ENCODE measurements around the gene CD2. TPM values are rescaled to one million over a fixed set of nuclear protein-coding genes. Genes with fewer than 3 reads are reported as not detected.

Gene CD2, protein sequence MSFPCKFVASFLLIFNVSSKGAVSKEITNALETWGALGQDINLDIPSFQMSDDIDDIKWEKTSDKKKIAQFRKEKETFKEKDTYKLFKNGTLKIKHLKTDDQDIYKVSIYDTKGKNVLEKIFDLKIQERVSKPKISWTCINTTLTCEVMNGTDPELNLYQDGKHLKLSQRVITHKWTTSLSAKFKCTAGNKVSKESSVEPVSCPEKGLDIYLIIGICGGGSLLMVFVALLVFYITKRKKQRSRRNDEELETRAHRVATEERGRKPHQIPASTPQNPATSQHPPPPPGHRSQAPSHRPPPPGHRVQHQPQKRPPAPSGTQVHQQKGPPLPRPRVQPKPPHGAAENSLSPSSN
- total RNA-seq (2021; ENCODE audit: unreplicated experiment) = 0.10 TPM
- not detected for polyA plus RNA-seq (2012; ENCODE audit: insufficient read length)
- not detected for Bru-seq, nascent RNA
- BruChase-seq, experiment 1, labeled RNA remaining after a 2-hour chase = not detected
- BruChase-seq, experiment 2, labeled RNA remaining after a 6-hour chase = not detected
- long read RNA-seq = 0 reads

GRCh38 chr1:116754198-116754977, at the start of gene CD2:
TSS of gene CD2 (plus strand) at chr1:116754430. CDS start at chr1:116754493, 63 bp downstream.
- Histone ChIP-seq H3K4me1 (ENCODE audit: control insufficient read depth, insufficient read depth, low read length) (no peaks in the 10 kb centered on the region), H3K9me3 (ENCODE audit: control insufficient read depth, insufficient read depth, low read depth, low read length) (no peaks in the 10 kb centered on the region), H3K4me3 (ENCODE audit: low read depth in 2 of 2, low read length in 2 of 2) (no peak within 1 kb of the TSS), H3K27me3 (ENCODE audit: control insufficient read depth, insufficient read depth, low read length) (no peaks in the 10 kb centered on the region), H3K36me3 (ENCODE audit: control insufficient read depth, insufficient read depth, low read length) (no peaks in the 10 kb centered on the region), H3K27ac (ENCODE audit: low read length) (no peak within 1 kb of the TSS)
- in situ Hi-C loops (cut with HindIII; ENCODE audit: low pct_unique_long_range_greater_than_20kb, low sequenced_read_pairs) = no loop called here
- ATAC-seq (no peak), DNase-seq (ENCODE audit: low read depth, low spot score) (no peak)
- TF ChIP-seq TCF7L2 (IDR thresholded peaks at IDR 0.05; ENCODE audit: low read depth, low read length) (no peak), POLR2AphosphoS5 (IDR thresholded peaks at IDR 0.05; ENCODE audit: low read depth, low read length) (no peak), REST (IDR thresholded peaks at IDR 0.05; ENCODE audit: insufficient read depth in 1 of 2, low read depth in 2 of 2, low read length in 1 of 2) (no peak), SIN3A (IDR thresholded peaks at IDR 0.05; ENCODE audit: borderline replicate concordance, insufficient read depth, low read depth, low read length) (no peak)
- TF ChIP-seq, protein P1, sequence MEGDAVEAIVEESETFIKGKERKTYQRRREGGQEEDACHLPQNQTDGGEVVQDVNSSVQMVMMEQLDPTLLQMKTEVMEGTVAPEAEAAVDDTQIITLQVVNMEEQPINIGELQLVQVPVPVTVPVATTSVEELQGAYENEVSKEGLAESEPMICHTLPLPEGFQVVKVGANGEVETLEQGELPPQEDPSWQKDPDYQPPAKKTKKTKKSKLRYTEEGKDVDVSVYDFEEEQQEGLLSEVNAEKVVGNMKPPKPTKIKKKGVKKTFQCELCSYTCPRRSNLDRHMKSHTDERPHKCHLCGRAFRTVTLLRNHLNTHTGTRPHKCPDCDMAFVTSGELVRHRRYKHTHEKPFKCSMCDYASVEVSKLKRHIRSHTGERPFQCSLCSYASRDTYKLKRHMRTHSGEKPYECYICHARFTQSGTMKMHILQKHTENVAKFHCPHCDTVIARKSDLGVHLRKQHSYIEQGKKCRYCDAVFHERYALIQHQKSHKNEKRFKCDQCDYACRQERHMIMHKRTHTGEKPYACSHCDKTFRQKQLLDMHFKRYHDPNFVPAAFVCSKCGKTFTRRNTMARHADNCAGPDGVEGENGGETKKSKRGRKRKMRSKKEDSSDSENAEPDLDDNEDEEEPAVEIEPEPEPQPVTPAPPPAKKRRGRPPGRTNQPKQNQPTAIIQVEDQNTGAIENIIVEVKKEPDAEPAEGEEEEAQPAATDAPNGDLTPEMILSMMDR (IDR thresholded peaks at IDR 0.05) = no peak
- CTCF ChIA-PET = no interaction called here
- POLR2A ChIA-PET = no interaction called here
- intact Hi-C loops (cut with micrococcal nuclease; ENCODE audit: unreplicated experiment) = no loop called here
- no TSS peak for BruUV-seq (replicated peaks)

DNA sequence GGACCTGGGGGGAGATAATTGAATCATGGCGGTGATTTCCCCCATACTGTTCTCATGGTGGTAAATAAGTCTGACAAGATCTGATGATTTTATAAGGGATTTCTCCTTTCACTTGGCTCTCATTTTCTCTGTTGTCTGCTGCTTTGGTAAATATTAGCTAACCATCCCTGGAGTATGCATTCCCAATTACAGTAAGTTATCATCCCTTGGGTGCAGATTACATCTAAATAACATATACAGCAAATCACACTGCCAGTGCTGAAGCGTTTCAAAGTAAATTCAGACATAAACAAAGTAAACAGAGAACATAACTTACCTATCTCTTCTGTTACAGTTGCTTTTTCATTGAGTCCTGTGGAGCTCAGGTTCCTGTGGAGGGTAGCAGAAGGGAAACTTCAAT, 48.1 kb upstream of the CD2 start:
- ChIA-PET POLR2A (no interaction called here), CTCF (no interaction called here)
- no peaks in the 10 kb centered on the region for H3K36me3 ChIP-seq (ENCODE audit: control insufficient read depth, insufficient read depth, low read length)
- H3K27ac ChIP-seq (ENCODE audit: low read length) = no peak overlapping the region
- no peaks in the 10 kb centered on the region for H3K27me3 ChIP-seq (ENCODE audit: control insufficient read depth, insufficient read depth, low read length)
- TF ChIP-seq SIN3A (IDR thresholded peaks at IDR 0.05; ENCODE audit: borderline replicate concordance, insufficient read depth, low read depth, low read length) = no peak
- no peak for TF ChIP-seq TCF7L2 (IDR thresholded peaks at IDR 0.05; ENCODE audit: low read depth, low read length)
- TF ChIP-seq, protein P1 (IDR thresholded peaks at IDR 0.05) = no peak
- no peak for TF ChIP-seq POLR2AphosphoS5 (IDR thresholded peaks at IDR 0.05; ENCODE audit: low read depth, low read length)
- TF ChIP-seq REST (IDR thresholded peaks at IDR 0.05; ENCODE audit: insufficient read depth in 1 of 2, low read depth in 2 of 2, low read length in 1 of 2) = no peak
- BruUV-seq (replicated peaks) = no TSS peak
- intact Hi-C loops (cut with micrococcal nuclease; ENCODE audit: unreplicated experiment) = no loop called here
- no peaks in the 10 kb centered on the region for H3K4me1 ChIP-seq (ENCODE audit: control insufficient read depth, insufficient read depth, low read length)
- ATAC-seq = no peak
- no peak overlapping the region for H3K4me3 ChIP-seq (ENCODE audit: low read depth in 2 of 2, low read length in 2 of 2)
- no peak for DNase-seq (ENCODE audit: low read depth, low spot score)
- no peaks in the 10 kb centered on the region for H3K9me3 ChIP-seq (ENCODE audit: control insufficient read depth, insufficient read depth, low read depth, low read length)
- in situ Hi-C loops (cut with HindIII; ENCODE audit: low pct_unique_long_range_greater_than_20kb, low sequenced_read_pairs) = no loop called here

Measured in Panc1 (cell line).